Measurements from ENCODE around the gene MMD. TPM values are rescaled to one million over a fixed set of nuclear protein-coding genes. Genes with fewer than 3 reads are reported as not detected.

The MMD gene
- polyA plus RNA-seq, 1 donor from 2014 or later, result 111 TPM

DNA sequence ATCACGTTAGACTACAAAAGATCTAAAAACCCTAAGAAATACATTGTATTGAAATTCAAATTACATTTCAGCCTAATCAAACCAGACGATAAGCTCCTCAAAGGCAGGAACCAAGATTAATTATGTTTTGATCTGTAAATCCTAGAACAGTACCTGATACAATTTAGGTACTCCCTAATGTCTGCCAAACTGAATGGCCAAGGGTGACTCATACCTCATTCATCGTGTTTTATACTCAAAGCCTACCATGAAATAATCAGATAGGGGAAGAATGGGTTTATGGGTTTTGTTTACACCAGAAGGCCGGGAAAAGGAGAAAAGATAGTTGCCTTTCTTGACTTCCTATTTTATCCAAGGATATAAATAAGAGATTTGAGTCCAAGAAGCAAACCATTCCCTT is 19.3 kb downstream of the MMD start:
- no peaks in the 10 kb centered on the region for H3K9me3 ChIP-seq (ENCODE audit: low read length)
- peaks cover 14% of the 10 kb centered on the region for H3K36me3 ChIP-seq (ENCODE audit: insufficient read depth, low read length)
- H3K79me2 ChIP-seq (replicated peaks; ENCODE audit: insufficient read depth, low read length), result no peaks in the 10 kb centered on the region
- TF ChIP-seq EZH2 (IDR thresholded peaks at IDR 0.05; ENCODE audit: borderline replicate concordance, insufficient read depth, low read length, poor library complexity, severe bottlenecking), result no peak
- no peak for TF ChIP-seq SMC3 (conservative IDR thresholded peaks at IDR 0.05; ENCODE audit: poor library complexity)
- TF ChIP-seq EP300 (conservative IDR thresholded peaks at IDR 0.05; ENCODE audit: poor library complexity, severe bottlenecking), result no peak
- TF ChIP-seq MXI1 (conservative IDR thresholded peaks at IDR 0.05; ENCODE audit: poor library complexity, severe bottlenecking), result no peak
- TF ChIP-seq, protein P1, sequence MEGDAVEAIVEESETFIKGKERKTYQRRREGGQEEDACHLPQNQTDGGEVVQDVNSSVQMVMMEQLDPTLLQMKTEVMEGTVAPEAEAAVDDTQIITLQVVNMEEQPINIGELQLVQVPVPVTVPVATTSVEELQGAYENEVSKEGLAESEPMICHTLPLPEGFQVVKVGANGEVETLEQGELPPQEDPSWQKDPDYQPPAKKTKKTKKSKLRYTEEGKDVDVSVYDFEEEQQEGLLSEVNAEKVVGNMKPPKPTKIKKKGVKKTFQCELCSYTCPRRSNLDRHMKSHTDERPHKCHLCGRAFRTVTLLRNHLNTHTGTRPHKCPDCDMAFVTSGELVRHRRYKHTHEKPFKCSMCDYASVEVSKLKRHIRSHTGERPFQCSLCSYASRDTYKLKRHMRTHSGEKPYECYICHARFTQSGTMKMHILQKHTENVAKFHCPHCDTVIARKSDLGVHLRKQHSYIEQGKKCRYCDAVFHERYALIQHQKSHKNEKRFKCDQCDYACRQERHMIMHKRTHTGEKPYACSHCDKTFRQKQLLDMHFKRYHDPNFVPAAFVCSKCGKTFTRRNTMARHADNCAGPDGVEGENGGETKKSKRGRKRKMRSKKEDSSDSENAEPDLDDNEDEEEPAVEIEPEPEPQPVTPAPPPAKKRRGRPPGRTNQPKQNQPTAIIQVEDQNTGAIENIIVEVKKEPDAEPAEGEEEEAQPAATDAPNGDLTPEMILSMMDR (IDR thresholded peaks at IDR 0.05; ENCODE audit: poor library complexity, severe bottlenecking), result no peak
- no peak for TF ChIP-seq RAD21 (conservative IDR thresholded peaks at IDR 0.05)
- no peak for TF ChIP-seq POLR2AphosphoS5 (IDR thresholded peaks at IDR 0.05)
- TF ChIP-seq, protein P2, sequence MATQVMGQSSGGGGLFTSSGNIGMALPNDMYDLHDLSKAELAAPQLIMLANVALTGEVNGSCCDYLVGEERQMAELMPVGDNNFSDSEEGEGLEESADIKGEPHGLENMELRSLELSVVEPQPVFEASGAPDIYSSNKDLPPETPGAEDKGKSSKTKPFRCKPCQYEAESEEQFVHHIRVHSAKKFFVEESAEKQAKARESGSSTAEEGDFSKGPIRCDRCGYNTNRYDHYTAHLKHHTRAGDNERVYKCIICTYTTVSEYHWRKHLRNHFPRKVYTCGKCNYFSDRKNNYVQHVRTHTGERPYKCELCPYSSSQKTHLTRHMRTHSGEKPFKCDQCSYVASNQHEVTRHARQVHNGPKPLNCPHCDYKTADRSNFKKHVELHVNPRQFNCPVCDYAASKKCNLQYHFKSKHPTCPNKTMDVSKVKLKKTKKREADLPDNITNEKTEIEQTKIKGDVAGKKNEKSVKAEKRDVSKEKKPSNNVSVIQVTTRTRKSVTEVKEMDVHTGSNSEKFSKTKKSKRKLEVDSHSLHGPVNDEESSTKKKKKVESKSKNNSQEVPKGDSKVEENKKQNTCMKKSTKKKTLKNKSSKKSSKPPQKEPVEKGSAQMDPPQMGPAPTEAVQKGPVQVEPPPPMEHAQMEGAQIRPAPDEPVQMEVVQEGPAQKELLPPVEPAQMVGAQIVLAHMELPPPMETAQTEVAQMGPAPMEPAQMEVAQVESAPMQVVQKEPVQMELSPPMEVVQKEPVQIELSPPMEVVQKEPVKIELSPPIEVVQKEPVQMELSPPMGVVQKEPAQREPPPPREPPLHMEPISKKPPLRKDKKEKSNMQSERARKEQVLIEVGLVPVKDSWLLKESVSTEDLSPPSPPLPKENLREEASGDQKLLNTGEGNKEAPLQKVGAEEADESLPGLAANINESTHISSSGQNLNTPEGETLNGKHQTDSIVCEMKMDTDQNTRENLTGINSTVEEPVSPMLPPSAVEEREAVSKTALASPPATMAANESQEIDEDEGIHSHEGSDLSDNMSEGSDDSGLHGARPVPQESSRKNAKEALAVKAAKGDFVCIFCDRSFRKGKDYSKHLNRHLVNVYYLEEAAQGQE (IDR thresholded peaks at IDR 0.05; ENCODE audit: borderline replicate concordance), result no peak
- TF ChIP-seq TAF1 (IDR thresholded peaks at IDR 0.05; ENCODE audit: low read depth), result no peak
- no peak overlapping the region for H3K27ac ChIP-seq (ENCODE audit: low read length)
- H3K4me3 ChIP-seq (ENCODE audit: low read length), result no peak overlapping the region
- H3F3A ChIP-seq (ENCODE audit: insufficient read depth, low read length, poor library complexity, severe bottlenecking), result no peaks in the 10 kb centered on the region
- H4K20me1 ChIP-seq (ENCODE audit: insufficient read depth), result no peaks in the 10 kb centered on the region
- H2AFZ ChIP-seq (ENCODE audit: low read depth, low read length), result no peak overlapping the region
- H3K9ac ChIP-seq (ENCODE audit: low read length), result no peak overlapping the region
- H3K9me2 ChIP-seq (ENCODE audit: insufficient read depth, low read length), result no peaks in the 10 kb centered on the region
- H3K27me3 ChIP-seq (ENCODE audit: insufficient read depth, low read depth, low read length), result no peaks in the 10 kb centered on the region
- H3K4me2 ChIP-seq (ENCODE audit: low read length), result no peak overlapping the region

DNA sequence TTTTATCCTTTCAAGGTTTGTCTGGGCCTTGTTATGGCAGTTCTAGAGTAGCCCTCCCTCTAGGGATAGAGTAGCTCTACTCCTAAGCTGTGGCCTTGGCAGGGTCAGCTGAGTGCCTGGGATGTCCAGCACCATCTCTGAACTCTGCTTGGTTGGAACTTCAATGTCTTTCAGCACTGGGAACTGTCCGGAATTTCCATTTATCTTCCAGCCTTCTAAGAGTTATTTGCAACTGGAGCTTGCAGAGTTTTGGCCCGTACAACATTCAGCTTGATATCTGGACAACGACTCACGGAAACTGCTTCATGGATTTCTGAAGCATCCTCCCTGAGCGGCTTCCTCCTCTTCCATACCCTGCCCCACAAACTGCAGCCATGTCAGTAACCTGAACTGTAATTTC is 22.9 kb downstream of the MMD start:
- Histone ChIP-seq H4K20me1 (ENCODE audit: insufficient read depth) (no peaks in the 10 kb centered on the region), H2AFZ (ENCODE audit: low read depth, low read length) (no peak overlapping the region), H3K9me2 (ENCODE audit: insufficient read depth, low read length) (no peaks in the 10 kb centered on the region), H3K79me2 (replicated peaks; ENCODE audit: insufficient read depth, low read length) (no peaks in the 10 kb centered on the region), H3K27me3 (ENCODE audit: insufficient read depth, low read depth, low read length) (no peaks in the 10 kb centered on the region), H3K36me3 (ENCODE audit: insufficient read depth, low read length) (peaks cover 13% of the 10 kb centered on the region), H3K4me3 (ENCODE audit: low read length) (no peak overlapping the region), H3K9me3 (ENCODE audit: low read length) (no peaks in the 10 kb centered on the region), H3K4me2 (ENCODE audit: low read length) (no peak overlapping the region), H3F3A (ENCODE audit: insufficient read depth, low read length, poor library complexity, severe bottlenecking) (no peaks in the 10 kb centered on the region), H3K9ac (ENCODE audit: low read length) (no peak overlapping the region), H3K27ac (ENCODE audit: low read length) (no peak overlapping the region)
- TF ChIP-seq EP300 (conservative IDR thresholded peaks at IDR 0.05; ENCODE audit: poor library complexity, severe bottlenecking), result no peak
- no peak for TF ChIP-seq SMC3 (conservative IDR thresholded peaks at IDR 0.05; ENCODE audit: poor library complexity)
- TF ChIP-seq POLR2AphosphoS5 (IDR thresholded peaks at IDR 0.05), result no peak
- no peak for TF ChIP-seq RAD21 (conservative IDR thresholded peaks at IDR 0.05)
- TF ChIP-seq EZH2 (IDR thresholded peaks at IDR 0.05; ENCODE audit: borderline replicate concordance, insufficient read depth, low read length, poor library complexity, severe bottlenecking), result no peak
- TF ChIP-seq, protein P2 (IDR thresholded peaks at IDR 0.05; ENCODE audit: borderline replicate concordance), result no peak
- no peak for TF ChIP-seq TAF1 (IDR thresholded peaks at IDR 0.05; ENCODE audit: low read depth)
- no peak for TF ChIP-seq MXI1 (conservative IDR thresholded peaks at IDR 0.05; ENCODE audit: poor library complexity, severe bottlenecking)
- TF ChIP-seq, protein P1 (IDR thresholded peaks at IDR 0.05; ENCODE audit: poor library complexity, severe bottlenecking), result no peak
